HG03565 (cell line): ENCODE measurements around the gene ABCA3.
"Not testable (repeated sequence)": the region's sequence is repeated elsewhere in the genome, so short reads cannot be mapped to it uniquely, and the experiment has no call there.

Source experiments
- ATAC-seq: cut with Tn5 transposase; IDR thresholded peaks from one replicate; pipeline ENCODE4 v1.9.1; 2021; ENCODE audit warnings: mild to moderate bottlenecking, moderate library complexity; ENCODE audit not compliant: unreplicated experiment

ABCA3 gene

GRCh38 chr16:2282866-2283555 lies 57.5 kb downstream of the ABCA3 start:
- no peak for ATAC-seq

GRCh38 chr16:2282262-2282661 lies 58.3 kb downstream of the ABCA3 start:
- no peak for ATAC-seq

- no peak for ATAC-seq
These were observed 59.5 kb downstream of the ABCA3 start for GRCh38 chr16:2280981-2281542.

- no peak for ATAC-seq
These were observed 60.1 kb downstream of the ABCA3 start for GRCh38 chr16:2280461-2280860.

GRCh38 chr16:2278956-2279800 lies 61.4 kb downstream of the ABCA3 start:
- no peak for ATAC-seq

GRCh38 chr16:2278272-2278608 lies 62.3 kb downstream of the ABCA3 start:
- no peak for ATAC-seq

GRCh38 chr16:2277466-2278271 lies 62.9 kb downstream of the ABCA3 start:
- no peak for ATAC-seq

GRCh38 chr16:2276368-2277195 lies 63.9 kb downstream of the ABCA3 start:
- ATAC-seq = no peak

- no peak for ATAC-seq
These were observed 64.8 kb downstream of the ABCA3 start for GRCh38 chr16:2275476-2276367.

GRCh38 chr16:2273931-2274330 lies 66.6 kb downstream of the ABCA3 start:
- no peak for ATAC-seq

- ATAC-seq = no peak
These were observed 67.0 kb downstream of the ABCA3 start for GRCh38 chr16:2273484-2273883.

- no peak for ATAC-seq
These were observed 68.6 kb downstream of the ABCA3 start for GRCh38 chr16:2271848-2272461.

GRCh38 chr16:2270588-2271470 lies 69.7 kb downstream of the ABCA3 start:
- no peak for ATAC-seq

GRCh38 chr16:2270070-2270462 lies 70.5 kb downstream of the ABCA3 start:
- ATAC-seq = no peak

- ATAC-seq = peak; percentile 62
These were observed 72.4 kb downstream of the ABCA3 start, which contains the start of gene RNPS1 for GRCh38 chr16:2267913-2268666. Gene RNPS1, minus strand, starts transcription at chr16:2268126. Its CDS starts 3,483 bp downstream, at chr16:2264643.

- ATAC-seq = peak; percentile 53
These were observed 73.0 kb downstream of the ABCA3 start for GRCh38 chr16:2267505-2267912.

- not testable (repeated sequence) for ATAC-seq
These were observed 73.6 kb downstream of the ABCA3 start for GRCh38 chr16:2266887-2267286.
